ENCODE results near the gene PROM1. TPM values are rescaled to one million over a fixed set of nuclear protein-coding genes. Genes with fewer than 3 reads are reported as not detected.

Gene PROM1
- total RNA-seq, 1 donor from 2014 or later: not detected

GRCh38 chr4:15920723-15921591 is 162.9 kb downstream of the PROM1 start:
- Histone ChIP-seq H3K4me1 (no peaks in the 10 kb centered on the region), H3K36me3 (no peaks in the 10 kb centered on the region), H3K4me3 (no peak overlapping the region), H3K27me3 (no peaks in the 10 kb centered on the region), H3K27ac (no peak overlapping the region), H3K9me3 (no peaks in the 10 kb centered on the region)
- no peak for DNase-seq (ENCODE audit: extremely low spot score in 2 of 2)
- intact Hi-C loops (cut with DNase I): no loop called here
- TF ChIP-seq POLR2A (IDR thresholded peaks at IDR 0.05) (no peak), POLR2AphosphoS5 (IDR thresholded peaks at IDR 0.05; ENCODE audit: insufficient read depth in 1 of 2, low read depth in 1 of 2) (peak in 1 of 2 donors; percentile 51), CTCF (IDR thresholded peaks at IDR 0.05) (no peak)

- DNase-seq (ENCODE audit: extremely low spot score in 2 of 2): no peak
- Histone ChIP-seq H3K4me1 (no peaks in the 10 kb centered on the region), H3K9me3 (no peaks in the 10 kb centered on the region), H3K27me3 (no peaks in the 10 kb centered on the region), H3K4me3 (no peak overlapping the region), H3K36me3 (no peaks in the 10 kb centered on the region), H3K27ac (no peak overlapping the region)
- intact Hi-C loops (cut with DNase I): no loop called here
- TF ChIP-seq POLR2A (IDR thresholded peaks at IDR 0.05): no peak
- no peak for TF ChIP-seq CTCF (IDR thresholded peaks at IDR 0.05)
- TF ChIP-seq POLR2AphosphoS5 (IDR thresholded peaks at IDR 0.05; ENCODE audit: insufficient read depth in 1 of 2, low read depth in 1 of 2): no peak
Measured at GRCh38 chr4:15918484-15919129, 165.2 kb downstream of the PROM1 start.

Other genes with a start within 250 kb of the PROM1 start
- 61.9 TPM for gene FGFBP1, start 145.3 kb downstream of the PROM1 start, total RNA-seq
- 2.9 TPM for gene FGFBP2, start 120.8 kb downstream of the PROM1 start, total RNA-seq
- gene TAPT1, start 142.4 kb upstream of the PROM1 start, total RNA-seq: 28.5 TPM